ENCODE results near the gene SLC20A1. TPM values are rescaled to one million over a fixed set of nuclear protein-coding genes. Genes with fewer than 3 reads are reported as not detected.
A peak's percentile ranks its signal among the peaks of the same experiment; 100 is the strongest.
"Not testable (repeated sequence)": the region's sequence is repeated elsewhere in the genome, so short reads cannot be mapped to it uniquely, and the experiment has no call there.

SLC20A1 gene
- polyA plus RNA-seq, 3 donors from 2014 or later, result 34.4 to 77.5 (median 73.1) TPM

DNA sequence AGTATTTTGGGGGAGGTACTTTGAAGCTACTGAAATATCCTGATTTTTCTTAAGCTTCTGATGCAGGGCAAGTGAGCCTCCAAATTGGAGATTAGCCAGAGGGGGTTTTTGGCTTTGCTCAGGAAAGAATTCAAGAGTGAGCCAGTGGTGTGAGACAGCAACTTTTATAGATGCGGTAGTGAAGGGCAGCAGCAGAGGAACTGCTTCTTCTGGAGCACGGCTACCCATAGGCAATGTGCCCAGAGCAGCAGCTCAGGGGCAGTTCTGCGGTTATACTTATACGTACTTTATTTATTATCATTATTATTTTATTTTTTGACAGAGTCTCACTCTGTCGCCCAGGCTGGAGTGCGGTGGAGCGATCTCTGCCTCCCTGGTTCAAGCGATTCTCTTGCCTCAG, 55.3 kb downstream of the SLC20A1 start:
- no peak for DNase-seq
- Mint-ChIP-seq H3K27me3 (ENCODE audit: low read depth in 3 of 3) (peaks cover 2 to 4% (median 3%) of the 10 kb centered on the region in 3 donors), H3K27ac (peak overlapping the region in 1 of 6 donors; percentile 34), H3K4me3 (no peak overlapping the region), H3K36me3 (peaks cover 0 to 4% (median 0%) of the 10 kb centered on the region in 3 donors), H3K4me1 (peaks cover 12 to 15% of the 10 kb centered on the region in 2 donors), H3K9me3 (no peaks in the 10 kb centered on the region)

DNA sequence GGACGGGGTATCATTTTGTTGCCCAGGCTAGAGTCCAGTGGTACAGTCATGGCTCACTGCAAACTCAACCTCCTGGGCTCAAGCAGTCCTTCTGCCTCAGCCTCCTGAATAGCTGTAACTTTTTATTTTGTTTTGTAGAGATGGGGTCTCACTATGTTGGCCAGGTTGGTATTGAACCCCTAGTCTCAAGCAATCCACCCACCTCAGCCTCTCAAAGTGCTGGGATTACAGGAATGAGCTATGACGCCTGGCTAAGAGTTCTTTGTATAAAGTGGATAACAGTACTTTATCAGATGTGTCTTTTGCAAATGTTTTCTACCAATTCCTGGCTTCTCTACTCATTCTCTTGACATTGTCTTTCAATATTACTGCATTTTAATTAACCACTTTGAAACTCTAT, 57.9 kb downstream of the SLC20A1 start:
- H3K9me3 Mint-ChIP-seq, result no peaks in the 10 kb centered on the region
- H3K4me3 Mint-ChIP-seq, result no peak overlapping the region
- DNase-seq, result no peak
- peaks cover 0 to 4% (median 0%) of the 10 kb centered on the region in 3 donors for H3K36me3 Mint-ChIP-seq
- peaks cover 2 to 3% (median 3%) of the 10 kb centered on the region in 3 donors for H3K27me3 Mint-ChIP-seq (ENCODE audit: low read depth in 3 of 3)
- no peak overlapping the region for H3K27ac Mint-ChIP-seq
- H3K4me1 Mint-ChIP-seq, result peaks cover 32 to 39% of the 10 kb centered on the region in 2 donors

DNA sequence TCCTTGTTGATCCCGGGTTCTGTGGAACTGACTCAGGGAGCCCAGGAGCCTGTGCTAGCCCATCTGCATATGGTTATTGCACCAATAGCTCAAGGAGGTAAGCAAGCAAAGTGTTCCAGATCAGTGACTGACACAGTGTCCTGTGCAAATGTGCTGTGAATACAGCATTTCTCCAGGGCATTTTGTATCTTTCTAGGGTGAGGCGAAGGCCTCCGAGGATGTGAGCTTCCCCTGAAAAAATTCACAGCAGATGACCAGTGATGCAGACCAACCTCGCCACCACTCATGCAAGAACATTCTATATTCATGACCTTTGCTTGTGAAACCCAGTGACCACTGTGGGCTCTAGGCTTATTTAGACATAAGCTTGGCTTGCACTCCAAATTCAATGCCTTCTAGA, 59.8 kb downstream of the SLC20A1 start:
- Mint-ChIP-seq H3K4me3 (peak overlapping the region in 1 of 5 donors; percentile 79), H3K27ac (no peak overlapping the region), H3K27me3 (ENCODE audit: low read depth in 3 of 3) (peaks cover 0 to 4% (median 0%) of the 10 kb centered on the region in 3 donors), H3K4me1 (peaks cover 41 to 51% of the 10 kb centered on the region in 2 donors), H3K9me3 (no peaks in the 10 kb centered on the region), H3K36me3 (peaks cover 0 to 4% (median 0%) of the 10 kb centered on the region in 3 donors)
- no peak for DNase-seq

DNA sequence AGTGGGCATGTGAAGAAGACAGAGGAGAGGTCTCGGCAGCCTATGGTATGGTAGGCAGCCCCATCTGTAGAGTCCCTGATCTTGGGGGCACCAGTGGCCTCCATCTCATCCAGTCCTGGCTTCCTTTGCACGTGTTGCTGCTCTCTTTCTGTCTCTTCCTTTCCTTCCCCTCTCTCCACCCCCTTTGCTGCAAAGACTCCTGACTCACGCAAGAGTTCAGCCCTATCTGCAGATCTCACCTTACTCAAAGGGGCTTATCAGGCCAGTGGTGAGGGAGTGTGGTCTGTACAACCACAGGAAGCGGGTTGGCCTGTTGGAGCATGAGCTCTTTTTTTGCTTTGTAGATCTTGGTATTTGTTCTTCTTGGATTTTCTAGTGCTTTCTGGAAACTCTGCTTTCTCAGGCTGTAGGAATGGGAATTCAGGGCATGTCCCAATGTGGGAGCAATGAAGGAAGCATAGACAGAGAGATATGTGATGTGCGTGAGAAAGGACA, 60.5 kb downstream of the SLC20A1 start:
- H3K36me3 Mint-ChIP-seq, result peaks cover 0 to 4% (median 0%) of the 10 kb centered on the region in 3 donors
- H3K9me3 Mint-ChIP-seq, result no peaks in the 10 kb centered on the region
- peak overlapping the region; percentile 24 to 79 (median 70) for H3K4me3 Mint-ChIP-seq
- H3K27me3 Mint-ChIP-seq (ENCODE audit: low read depth in 3 of 3), result peaks cover 0 to 4% (median 2%) of the 10 kb centered on the region in 3 donors
- peak overlapping the region in 2 of 6 donors; percentile 16 to 51 for H3K27ac Mint-ChIP-seq
- peaks cover 45 to 55% of the 10 kb centered on the region in 2 donors for H3K4me1 Mint-ChIP-seq
- DNase-seq, result peak; percentile 58 to 68 (median 67)

DNA sequence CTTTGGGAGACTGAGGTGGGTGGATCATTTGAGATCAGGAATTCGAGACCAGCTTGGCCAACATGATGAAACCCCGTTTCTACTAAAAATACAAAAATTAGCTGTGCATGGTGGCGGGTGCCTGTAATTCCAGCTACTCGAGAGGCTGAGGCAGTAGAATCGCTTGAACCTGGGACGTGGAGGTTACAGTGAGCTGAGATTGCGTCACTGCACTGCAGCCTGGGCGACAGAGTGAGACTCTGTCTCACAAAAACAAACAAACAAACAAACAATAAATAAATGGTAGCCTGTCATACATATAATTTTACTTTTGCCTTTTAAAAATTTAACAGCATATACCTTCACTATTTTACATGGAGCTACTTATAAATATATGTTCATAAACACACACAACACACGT, 61.2 kb downstream of the SLC20A1 start:
- not testable (repeated sequence) for DNase-seq; H3K27me3 Mint-ChIP-seq (ENCODE audit: low read depth in 3 of 3); H3K27ac Mint-ChIP-seq; H3K9me3 Mint-ChIP-seq; H3K36me3 Mint-ChIP-seq
- Mint-ChIP-seq H3K4me1 (peaks cover 45 to 57% of the 10 kb centered on the region in 2 donors), H3K4me3 (peak overlapping the region in 1 of 5 donors; percentile 11)

DNA sequence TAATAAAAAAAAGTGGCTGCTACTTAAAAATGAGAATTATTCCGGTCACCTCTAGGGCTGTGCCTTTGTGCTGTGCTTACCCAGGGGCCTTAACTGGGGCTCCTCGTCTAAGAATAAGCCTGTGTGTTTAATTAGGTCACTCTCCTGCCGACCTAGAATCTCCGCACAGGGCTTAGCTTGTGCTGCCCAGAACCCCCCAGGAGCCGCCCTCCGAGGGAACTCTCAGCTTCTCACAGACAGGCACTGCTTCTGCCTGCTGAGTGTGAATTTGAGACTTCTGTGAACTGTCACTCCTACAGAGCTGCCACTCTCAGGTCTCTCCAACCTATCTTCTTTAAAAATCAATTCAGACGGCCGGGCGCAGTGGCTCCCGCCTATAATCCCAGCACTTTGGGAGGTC, 63.2 kb downstream of the SLC20A1 start:
- Mint-ChIP-seq H3K27me3 (ENCODE audit: low read depth in 3 of 3) (peaks cover 0 to 4% (median 4%) of the 10 kb centered on the region in 3 donors), H3K27ac (peak overlapping the region; percentile 60 to 85 (median 76)), H3K36me3 (peaks cover 0 to 4% (median 0%) of the 10 kb centered on the region in 3 donors), H3K9me3 (peaks cover 0 to 2% (median 0%) of the 10 kb centered on the region in 6 donors), H3K4me3 (peak overlapping the region; percentile 6 to 64 (median 46)), H3K4me1 (peaks cover 45 to 57% of the 10 kb centered on the region in 2 donors)
- DNase-seq, result no peak

DNA sequence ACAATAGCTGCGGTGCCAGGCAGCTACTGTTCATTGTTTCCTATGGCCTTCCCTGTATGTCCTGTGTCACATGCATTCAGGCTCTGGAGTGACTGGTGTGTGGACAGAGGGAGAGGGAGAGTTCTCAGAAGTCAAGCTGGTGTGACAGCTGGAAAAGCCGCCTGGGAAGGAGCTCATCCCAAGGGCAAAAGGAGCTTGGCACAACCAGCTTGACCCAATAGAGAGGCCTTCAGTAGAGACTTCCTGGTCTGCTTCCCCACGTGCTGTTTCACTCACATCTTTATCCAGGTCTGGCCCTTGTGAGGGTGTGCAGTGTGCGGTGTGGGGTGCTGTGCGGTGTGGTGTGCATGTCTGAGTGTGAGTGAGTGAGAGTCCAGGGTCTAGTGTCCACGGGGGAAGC, 64.0 kb downstream of the SLC20A1 start:
- peaks cover 0 to 1% (median 0%) of the 10 kb centered on the region in 3 donors for H3K36me3 Mint-ChIP-seq
- peaks cover 45 to 57% of the 10 kb centered on the region in 2 donors for H3K4me1 Mint-ChIP-seq
- peak overlapping the region in 4 of 6 donors; percentile 11 to 60 (median 35) for H3K27ac Mint-ChIP-seq
- H3K9me3 Mint-ChIP-seq, result peaks cover 0 to 2% (median 0%) of the 10 kb centered on the region in 6 donors
- H3K4me3 Mint-ChIP-seq, result peak overlapping the region in 2 of 5 donors; percentile 46 to 48
- peaks cover 0 to 6% (median 4%) of the 10 kb centered on the region in 3 donors for H3K27me3 Mint-ChIP-seq (ENCODE audit: low read depth in 3 of 3)
- no peak for DNase-seq

DNA sequence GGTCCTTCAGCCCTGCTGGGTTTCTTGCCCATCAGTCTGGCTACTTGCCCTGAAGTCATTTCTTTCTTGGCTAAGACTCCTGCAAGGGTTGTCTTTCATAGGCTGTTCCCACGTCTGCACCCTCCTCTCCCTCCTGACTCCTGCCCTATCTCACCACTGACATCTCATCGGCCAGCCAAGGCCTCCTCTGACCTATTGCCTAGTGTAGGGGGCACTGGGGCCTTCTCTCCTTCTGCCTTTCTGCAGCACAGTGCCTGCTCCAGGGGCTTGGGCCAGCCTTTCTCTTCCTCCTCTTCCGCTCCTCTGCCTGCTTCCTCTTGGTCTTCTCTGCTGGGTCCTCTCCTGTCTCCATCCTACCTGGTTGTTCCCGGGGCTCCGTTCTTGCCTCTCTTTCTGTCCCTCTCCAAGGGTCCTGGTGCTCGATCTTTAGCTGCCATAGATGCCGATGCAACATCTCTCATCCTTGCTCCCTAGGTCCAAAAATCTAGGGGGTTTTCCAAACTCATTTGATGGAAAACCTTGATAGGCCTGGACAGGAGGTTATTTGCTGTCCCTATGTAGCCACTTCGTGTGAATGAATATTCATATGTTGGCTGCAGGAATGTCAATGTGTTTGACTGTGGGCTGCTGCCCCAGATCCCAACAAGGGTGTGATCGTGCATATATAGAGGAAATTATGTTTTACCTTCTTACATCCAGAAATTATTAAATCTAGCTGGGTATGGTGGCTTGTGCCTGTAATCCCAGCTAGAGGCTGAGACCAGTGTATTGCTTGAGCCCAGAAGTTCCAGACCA, 65.4 kb downstream of the SLC20A1 start:
- Mint-ChIP-seq H3K9me3 (peaks cover 0 to 2% (median 0%) of the 10 kb centered on the region in 6 donors), H3K4me1 (peaks cover 35 to 47% of the 10 kb centered on the region in 2 donors), H3K27me3 (ENCODE audit: low read depth in 3 of 3) (peaks cover 0 to 6% (median 4%) of the 10 kb centered on the region in 3 donors), H3K27ac (peak overlapping the region in 2 of 6 donors; percentile 55 to 56), H3K36me3 (no peaks in the 10 kb centered on the region), H3K4me3 (peak overlapping the region in 2 of 5 donors; percentile 36 to 57)
- no peak for DNase-seq

DNA sequence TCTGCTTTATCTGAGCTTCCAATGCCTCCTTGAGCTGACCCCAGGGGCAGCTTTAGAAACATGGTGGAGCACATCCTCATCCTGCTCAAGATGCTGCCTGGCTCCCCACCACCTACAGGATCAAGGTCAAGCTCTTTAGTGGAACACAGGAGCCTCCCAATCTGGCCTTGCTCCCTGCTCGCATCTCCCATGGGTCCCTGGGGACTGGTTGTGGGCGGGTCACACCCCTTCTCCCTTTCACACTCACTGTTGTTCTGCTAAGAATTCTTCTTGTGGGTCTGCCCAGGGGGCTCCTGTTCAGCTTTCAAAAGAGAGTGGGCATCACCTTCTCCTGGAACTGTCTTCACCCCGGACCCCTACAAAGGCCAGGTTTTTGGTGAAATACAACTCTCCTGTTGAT, 66.7 kb downstream of the SLC20A1 start:
- H3K27ac Mint-ChIP-seq, result peak overlapping the region in 2 of 6 donors; percentile 15 to 54
- no peak overlapping the region for H3K4me3 Mint-ChIP-seq
- no peaks in the 10 kb centered on the region for H3K36me3 Mint-ChIP-seq
- no peak for DNase-seq
- H3K27me3 Mint-ChIP-seq (ENCODE audit: low read depth in 3 of 3), result peaks cover 0 to 6% (median 4%) of the 10 kb centered on the region in 3 donors
- peaks cover 0 to 2% (median 0%) of the 10 kb centered on the region in 6 donors for H3K9me3 Mint-ChIP-seq
- peaks cover 25 to 34% of the 10 kb centered on the region in 2 donors for H3K4me1 Mint-ChIP-seq

DNA sequence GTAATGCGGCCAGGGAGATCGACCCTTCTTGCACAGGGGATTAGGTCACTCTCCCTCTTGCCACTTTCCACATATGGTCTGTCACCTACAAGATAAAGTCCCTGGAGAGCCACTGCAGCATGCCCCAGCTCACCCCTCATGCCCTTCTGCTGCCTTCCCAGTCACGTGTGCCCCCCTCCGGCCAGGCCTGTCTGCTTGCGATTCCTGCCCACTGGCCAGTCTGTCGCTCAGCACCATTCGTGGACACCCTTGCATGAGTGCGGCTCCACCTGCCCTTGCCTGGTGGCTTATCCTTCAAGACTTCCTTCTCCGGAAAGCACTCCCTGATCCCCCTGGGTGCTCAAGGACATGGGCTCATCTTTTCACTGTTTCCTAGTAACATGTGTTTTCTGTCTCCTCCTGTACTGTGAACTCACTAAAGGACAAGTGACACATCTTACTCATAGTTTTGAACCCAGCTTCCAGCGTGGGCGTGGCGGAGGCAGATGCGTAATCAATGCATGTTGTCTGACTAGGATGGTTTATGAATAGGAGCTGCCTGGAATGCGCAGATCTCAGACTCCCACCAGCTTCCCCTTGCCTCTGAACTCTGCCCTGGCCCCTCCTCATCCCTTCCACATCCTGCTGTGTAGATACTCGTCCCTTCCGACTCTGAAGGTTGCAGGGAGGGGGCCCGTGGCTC, 67.3 kb downstream of the SLC20A1 start:
- Mint-ChIP-seq H3K4me1 (peaks cover 21 to 30% of the 10 kb centered on the region in 2 donors), H3K27ac (peak overlapping the region in 2 of 6 donors; percentile 15 to 41), H3K27me3 (ENCODE audit: low read depth in 3 of 3) (peaks cover 0 to 6% (median 4%) of the 10 kb centered on the region in 3 donors), H3K9me3 (peaks cover 0 to 2% (median 0%) of the 10 kb centered on the region in 6 donors), H3K36me3 (no peaks in the 10 kb centered on the region), H3K4me3 (no peak overlapping the region)
- no peak for DNase-seq

Other genes starting within 250 kb of the SLC20A1 start
- gene RGPD8, start 212.3 kb upstream of the SLC20A1 start, polyA plus RNA-seq, result 1 to 10 TPM in 1 of 3 donors, under 1 TPM in 2; 0.58 to 2.3 (median 0.76) TPM
- 1 to 10 TPM; 1.6 to 2.1 (median 1.7) TPM for gene TTL, start 163.8 kb upstream of the SLC20A1 start, polyA plus RNA-seq
- gene POLR1B, start 103.5 kb upstream of the SLC20A1 start, polyA plus RNA-seq, result 10 to 100 TPM; 12.1 to 21.5 (median 17.1) TPM
- gene CHCHD5, start 61.3 kb upstream of the SLC20A1 start, polyA plus RNA-seq, result 100 to 1,000 TPM in 1 of 3 donors, 10 to 100 TPM in 2; 65.1 to 109 (median 81.0) TPM
- under 1 TPM in 1 of 3 donors, not detected in 2; 0.24 TPM for gene NT5DC4, start 75.1 kb downstream of the SLC20A1 start, polyA plus RNA-seq
- gene CKAP2L, start 118.7 kb downstream of the SLC20A1 start, polyA plus RNA-seq, result under 1 TPM in 2 of 3 donors, not detected in 1; 0.08 to 0.91 TPM
- gene IL1A, start 138.6 kb downstream of the SLC20A1 start, polyA plus RNA-seq, result not detected
- 1 to 10 TPM in 2 of 3 donors, under 1 TPM in 1; 0.31 to 3.7 (median 1.3) TPM for gene IL1B, start 190.8 kb downstream of the SLC20A1 start, polyA plus RNA-seq

All from immature natural killer cell (primary cell).